ENCODE data around the gene METAP1D.
"Not testable (repeated sequence)": the region's sequence is repeated elsewhere in the genome, so short reads cannot be mapped to it uniquely, and the experiment has no call there.

METAP1D gene

GRCh38 chr2:171999604-172000469 is at the start of gene METAP1D:
Gene METAP1D (plus strand): TSS chr2:171999953. CDS start chr2:171999970, 17 bp downstream.
- DNase-seq = peak; percentile 96

GRCh38 chr2:171952276-171952675 is 47.5 kb upstream of the METAP1D start:
- DNase-seq = no peak

- no peak for DNase-seq
These were observed 47.0 kb upstream of the METAP1D start for GRCh38 chr2:171952748-171953147.

- no peak for DNase-seq
These were observed 43.5 kb upstream of the METAP1D start for GRCh38 chr2:171956135-171956825.

GRCh38 chr2:171957061-171957460 is 42.7 kb upstream of the METAP1D start:
- DNase-seq = peak; percentile 7

- DNase-seq = no peak
These were observed 41.3 kb upstream of the METAP1D start for GRCh38 chr2:171958475-171958874.

GRCh38 chr2:171959998-171960397 is 39.8 kb upstream of the METAP1D start:
- no peak for DNase-seq

GRCh38 chr2:171960570-171960969 is 39.2 kb upstream of the METAP1D start:
- DNase-seq = no peak

- peak; percentile 20 for DNase-seq
These were observed 36.6 kb upstream of the METAP1D start for GRCh38 chr2:171963198-171963597.

GRCh38 chr2:171964308-171964707 is 35.4 kb upstream of the METAP1D start:
- no peak for DNase-seq

- no peak for DNase-seq
These were observed 34.5 kb upstream of the METAP1D start for GRCh38 chr2:171965238-171965637.

GRCh38 chr2:171965661-171966060 is 34.1 kb upstream of the METAP1D start:
- no peak for DNase-seq

- DNase-seq = no peak
These were observed 33.5 kb upstream of the METAP1D start for GRCh38 chr2:171966235-171966634.

GRCh38 chr2:171966688-171967087 is 33.1 kb upstream of the METAP1D start:
- DNase-seq = no peak

- DNase-seq = no peak
These were observed 31.2 kb upstream of the METAP1D start for GRCh38 chr2:171968509-171968908.

GRCh38 chr2:171972329-171972982 is 27.3 kb upstream of the METAP1D start:
- DNase-seq = no peak

GRCh38 chr2:171979103-171979502 is 20.6 kb upstream of the METAP1D start:
- no peak for DNase-seq

- DNase-seq = not testable (repeated sequence)
These were observed 15.8 kb upstream of the METAP1D start for GRCh38 chr2:171983924-171984323.

- no peak for DNase-seq
These were observed 14.7 kb upstream of the METAP1D start for GRCh38 chr2:171985076-171985475.

GRCh38 chr2:171986778-171987177 is 13.0 kb upstream of the METAP1D start:
- no peak for DNase-seq

- no peak for DNase-seq
These were observed 8.7 kb upstream of the METAP1D start for GRCh38 chr2:171991027-171991426.

GRCh38 chr2:171995586-171995985 is 4.2 kb upstream of the METAP1D start:
- DNase-seq = no peak

- DNase-seq = no peak
These were observed 3.7 kb upstream of the METAP1D start for GRCh38 chr2:171996021-171996420.

- DNase-seq = not testable (repeated sequence)
These were observed 2.7 kb upstream of the METAP1D start for GRCh38 chr2:171997031-171997430.

All from activated CD4-positive, alpha-beta T cell treated with anti-CD3 and anti-CD28 coated beads, Interleukin-2, Interleukin-6, amounts not matched to agents 100 ng/mL and 50 ng/mL, durations not matched to agents 16 hours and 8 hours (primary cell).